Subcutaneous adipose tissue (tissue), 4 donors: ENCODE measurements around the gene ANKS1A. TPM values are rescaled to one million over a fixed set of nuclear protein-coding genes. Genes with fewer than 3 reads are reported as not detected.

ENCODE experiments used
- total RNA-seq, 4 donors: library from RNA; depleted of rRNA; stranded (reverse); fragments of >200 nt; gene quantifications; one replicate each; pipeline ENCODE4 v1.1.0, GENCODE V29; 2016
- TF ChIP-seq, protein P1 (sequence below): fragments of 450-650 bp; IDR thresholded peaks from one replicate; pipeline ENCODE4 v1.5.1; 2016; ENCODE audit warnings: low read depth, mild to moderate bottlenecking, control low read depth, antibody characterized with exemption, moderate library complexity

ANKS1A gene
- total RNA-seq, 4 donors from 2014 or later, result 11.6 to 31.3 (median 19.2) TPM

DNA sequence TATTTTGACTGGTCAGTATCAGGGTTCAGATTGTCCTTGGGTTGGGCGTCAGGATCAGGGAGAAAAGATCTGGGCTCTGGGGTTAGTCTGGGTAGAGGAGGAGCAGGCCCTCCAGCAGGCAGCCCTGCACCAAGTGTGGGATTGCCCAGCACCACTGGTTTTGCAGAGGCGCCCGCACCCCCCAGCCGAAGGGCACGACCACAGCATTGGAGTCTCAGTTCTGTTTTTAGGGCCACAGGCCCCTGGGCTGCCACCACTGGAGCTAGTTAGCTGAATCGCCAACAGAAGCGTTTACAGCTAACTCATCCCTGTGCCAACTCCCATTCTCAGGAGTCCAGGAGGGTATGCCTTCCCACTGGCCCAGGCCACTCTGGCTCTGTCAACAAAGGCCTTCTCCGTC lies 167.9 kb downstream of the ANKS1A start:
- TF ChIP-seq, protein P1, sequence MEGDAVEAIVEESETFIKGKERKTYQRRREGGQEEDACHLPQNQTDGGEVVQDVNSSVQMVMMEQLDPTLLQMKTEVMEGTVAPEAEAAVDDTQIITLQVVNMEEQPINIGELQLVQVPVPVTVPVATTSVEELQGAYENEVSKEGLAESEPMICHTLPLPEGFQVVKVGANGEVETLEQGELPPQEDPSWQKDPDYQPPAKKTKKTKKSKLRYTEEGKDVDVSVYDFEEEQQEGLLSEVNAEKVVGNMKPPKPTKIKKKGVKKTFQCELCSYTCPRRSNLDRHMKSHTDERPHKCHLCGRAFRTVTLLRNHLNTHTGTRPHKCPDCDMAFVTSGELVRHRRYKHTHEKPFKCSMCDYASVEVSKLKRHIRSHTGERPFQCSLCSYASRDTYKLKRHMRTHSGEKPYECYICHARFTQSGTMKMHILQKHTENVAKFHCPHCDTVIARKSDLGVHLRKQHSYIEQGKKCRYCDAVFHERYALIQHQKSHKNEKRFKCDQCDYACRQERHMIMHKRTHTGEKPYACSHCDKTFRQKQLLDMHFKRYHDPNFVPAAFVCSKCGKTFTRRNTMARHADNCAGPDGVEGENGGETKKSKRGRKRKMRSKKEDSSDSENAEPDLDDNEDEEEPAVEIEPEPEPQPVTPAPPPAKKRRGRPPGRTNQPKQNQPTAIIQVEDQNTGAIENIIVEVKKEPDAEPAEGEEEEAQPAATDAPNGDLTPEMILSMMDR, result no peak

DNA sequence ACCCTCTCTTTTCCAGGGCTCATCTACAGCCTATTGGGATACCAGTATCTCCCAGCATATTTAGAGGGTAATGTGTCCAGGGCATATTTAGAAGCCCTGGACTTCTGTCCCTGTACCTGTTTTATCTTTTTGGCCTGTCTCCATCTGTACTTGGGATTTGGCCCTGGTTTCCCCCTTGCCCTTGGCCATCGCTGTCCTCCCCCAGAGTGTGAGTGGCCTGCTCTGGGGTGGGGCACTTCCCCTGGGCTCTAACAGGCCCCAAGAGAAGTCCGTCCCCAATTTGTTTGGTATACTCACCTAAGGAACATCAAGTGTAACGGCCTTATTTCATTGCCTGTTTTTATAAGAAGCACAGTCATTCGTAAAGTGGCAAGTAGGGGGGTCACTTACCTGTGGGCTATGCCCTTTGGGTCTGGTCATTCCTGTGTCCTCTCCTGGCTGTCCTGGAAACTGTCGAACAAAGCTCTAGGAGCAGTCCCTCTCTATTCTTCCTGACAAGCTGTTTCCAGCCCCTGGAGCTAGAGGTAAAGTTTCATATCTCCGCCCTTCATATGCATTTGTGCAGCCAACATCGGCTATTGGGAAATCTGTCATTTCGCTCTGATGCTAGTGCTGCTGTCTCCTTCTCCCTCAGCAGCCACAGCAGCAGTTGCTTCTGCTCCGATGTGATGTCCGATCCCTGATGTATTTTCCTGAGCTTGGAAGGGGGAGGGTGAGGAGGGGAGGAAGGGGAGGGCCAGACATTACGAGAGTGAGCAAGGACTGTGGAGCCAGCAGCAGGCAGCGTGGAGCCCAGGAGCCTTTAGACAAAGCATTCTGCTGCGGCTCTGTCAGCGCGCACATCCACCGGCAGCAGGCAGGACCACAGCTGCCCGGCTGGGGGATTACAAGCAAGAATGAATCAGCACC lies 168.6 kb downstream of the ANKS1A start:
- TF ChIP-seq, protein P1, result no peak

DNA sequence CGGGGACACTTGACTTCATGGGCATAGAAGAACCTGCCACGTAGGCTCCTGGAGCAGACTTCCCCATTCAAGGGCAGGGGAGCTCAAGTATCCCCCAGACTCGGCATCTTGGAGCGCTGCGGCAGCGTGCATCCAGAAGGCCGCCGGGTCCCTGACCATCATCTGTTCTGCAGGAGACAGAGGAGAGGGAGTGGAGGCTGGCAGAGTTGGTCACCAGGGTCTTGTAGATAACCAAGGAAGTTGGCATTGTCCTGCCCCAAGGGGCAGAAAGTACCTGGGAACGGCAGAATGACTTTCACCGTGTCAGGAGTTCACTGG lies 169.3 kb downstream of the ANKS1A start:
- TF ChIP-seq, protein P1, result no peak

DNA sequence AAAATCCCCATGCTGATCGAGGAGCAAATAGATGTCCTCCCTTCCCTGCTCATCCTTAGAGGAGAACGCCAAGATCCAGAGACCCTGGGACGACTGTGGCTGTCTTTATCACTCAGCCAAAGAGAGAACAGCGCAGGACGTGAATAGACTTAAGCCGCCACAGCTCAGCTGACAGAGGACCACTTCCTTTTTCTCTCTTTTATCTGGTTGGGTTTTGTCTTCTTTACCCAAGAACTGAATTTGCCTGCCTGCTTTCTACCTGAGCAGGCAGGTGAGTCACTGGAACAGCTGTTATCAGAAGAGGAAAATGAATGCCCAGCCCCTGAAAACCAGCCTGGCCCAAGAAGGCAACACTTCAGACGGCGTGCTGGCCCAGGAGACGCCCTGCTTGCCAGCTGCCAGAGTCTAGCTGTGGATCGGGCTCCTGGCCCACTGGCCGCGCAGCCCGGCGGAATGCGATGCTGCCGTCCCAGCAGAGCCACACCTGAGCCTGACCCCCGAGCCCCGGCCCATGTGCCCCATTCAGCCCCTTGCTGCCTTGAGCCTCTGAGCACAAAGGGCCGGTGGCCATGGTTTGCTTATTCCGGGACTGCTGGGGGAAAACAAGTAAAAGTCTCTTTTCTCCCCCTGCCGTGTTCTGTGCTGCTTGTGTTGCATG lies 169.9 kb downstream of the ANKS1A start:
- TF ChIP-seq, protein P1, result no peak

DNA sequence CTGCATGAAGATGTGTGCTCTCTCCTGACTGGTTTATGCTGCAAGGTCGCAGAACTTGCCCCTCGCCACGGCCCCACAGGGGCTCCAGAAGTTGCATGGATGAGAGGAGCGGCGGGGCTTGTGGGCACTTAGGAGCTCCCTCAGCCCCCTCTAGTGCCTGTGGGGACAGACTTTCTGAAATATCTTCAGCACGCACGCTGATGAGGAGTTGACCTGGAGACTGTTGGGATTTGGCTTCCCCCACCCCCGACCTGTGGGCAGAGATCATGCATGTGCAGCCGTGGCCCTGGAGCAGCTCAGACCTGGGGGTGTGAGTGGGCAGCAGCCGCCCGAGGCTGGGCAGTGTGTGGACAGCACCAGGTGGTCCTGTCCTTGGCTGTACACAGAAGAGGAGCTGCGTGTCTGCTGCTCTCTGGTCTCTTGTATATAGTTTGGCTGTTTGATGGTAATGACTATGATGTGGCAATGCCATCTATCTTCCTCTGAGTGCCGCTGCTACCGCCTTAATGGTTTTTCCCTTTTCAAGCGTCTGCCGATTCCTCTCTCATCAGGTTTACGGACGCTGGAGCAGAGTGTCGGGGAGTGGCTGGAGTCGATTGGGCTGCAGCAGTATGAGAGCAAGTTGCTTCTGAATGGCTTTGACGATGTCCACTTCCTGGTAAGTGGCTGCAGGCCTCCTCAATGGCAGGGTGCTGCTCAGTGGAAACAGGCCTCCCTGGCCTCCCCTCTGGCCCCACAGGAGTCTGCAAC lies 170.7 kb downstream of the ANKS1A start:
- TF ChIP-seq, protein P1, result no peak

DNA sequence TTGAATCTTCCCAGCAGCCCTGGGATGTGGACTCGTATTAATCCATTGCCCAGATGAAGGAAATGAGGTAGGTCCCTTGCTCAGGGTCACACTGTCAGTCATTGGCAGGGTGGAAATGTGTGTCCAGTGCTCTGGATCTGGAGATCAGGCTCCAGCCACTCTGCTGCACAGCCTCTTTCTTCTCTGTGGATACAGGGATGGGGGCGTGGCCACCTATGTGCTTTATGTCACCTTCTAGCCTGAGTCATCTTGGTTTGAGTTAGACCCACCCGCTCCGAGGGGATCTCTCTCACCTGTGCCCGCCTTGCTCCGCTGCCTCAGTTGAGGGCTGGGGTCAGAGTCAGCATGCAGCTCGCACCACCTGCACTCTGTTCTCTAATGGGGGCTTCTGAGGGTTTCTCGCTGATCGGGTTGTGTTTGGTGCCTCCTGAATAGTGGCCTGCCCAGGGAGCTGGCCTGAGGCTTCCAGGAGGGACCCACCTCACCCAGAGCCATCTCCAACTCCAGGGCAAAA lies 172.1 kb downstream of the ANKS1A start:
- TF ChIP-seq, protein P1, result no peak
